Measurements from ENCODE around the gene GNL1. TPM values are rescaled to one million over a fixed set of nuclear protein-coding genes. Genes with fewer than 3 reads are reported as not detected.
A peak's percentile ranks its signal among the peaks of the same experiment; 100 is the strongest.
"Not testable (repeated sequence)": the region's sequence is repeated elsewhere in the genome, so short reads cannot be mapped to it uniquely, and the experiment has no call there.

Gene GNL1
- total and polyA plus RNA-seq, 3 experiments from 2014 or later, result 49.8 to 102 (median 100) TPM

GRCh38 chr6:30529349-30529875, 26.9 kb downstream of the GNL1 start:
- peaks cover 45% of the 10 kb centered on the region for H3K4me1 ChIP-seq (ENCODE audit: insufficient read depth, low read length)
- H3K27me3 Mint-ChIP-seq; H3K36me3 Mint-ChIP-seq; H3K9me3 Mint-ChIP-seq; H3K36me3 ChIP-seq (ENCODE audit: insufficient read depth, low read length); H3K4me3 ChIP-seq (ENCODE audit: low read length); H3K27me3 ChIP-seq (ENCODE audit: insufficient read depth, low read length, poor library complexity, severe bottlenecking); H3K27ac ChIP-seq (ENCODE audit: low read depth, low read length); H3K9me3 ChIP-seq (ENCODE audit: low read length): not testable (repeated sequence)
- CTCF ChIA-PET, result interaction anchor here (0.8 to 6.7 kb wide), 6 partner anchors 14 to 149 kb away, joined by 3 to 113 read pairs (median 74); no protein-coding TSS in a partner anchor
- peak overlapping the region; percentile 43 to 91 (median 78) for H3K27ac Mint-ChIP-seq
- peaks cover 41 to 56% (median 54%) of the 10 kb centered on the region in 3 donors for H3K4me1 Mint-ChIP-seq
- H3K4me3 Mint-ChIP-seq, result peak overlapping the region; percentile 2 to 67 (median 39)
- POLR2A ChIA-PET, result interaction anchor here (0.6 to 4.9 kb wide), 7 partner anchors 12 to 63 kb away, joined by 3 to 79 read pairs (median 5); no protein-coding TSS in a partner anchor
- DNase-seq, result peak in 1 of 5 donors; percentile 55

GRCh38 chr6:30526444-30526843, 29.8 kb downstream of the GNL1 start:
- DNase-seq; H3K4me3 ChIP-seq (ENCODE audit: low read length); H3K9me3 ChIP-seq (ENCODE audit: low read length); H3K27me3 Mint-ChIP-seq; H3K9me3 Mint-ChIP-seq; H3K27me3 ChIP-seq (ENCODE audit: insufficient read depth, low read length, poor library complexity, severe bottlenecking); H3K36me3 Mint-ChIP-seq; H3K36me3 ChIP-seq (ENCODE audit: insufficient read depth, low read length); H3K4me3 Mint-ChIP-seq; H3K27ac ChIP-seq (ENCODE audit: low read depth, low read length): not testable (repeated sequence)
- Mint-ChIP-seq H3K27ac (peak overlapping the region in 2 of 8 donors; percentile 23 to 38), H3K4me1 (peaks cover 26 to 33% (median 32%) of the 10 kb centered on the region in 3 donors)
- peaks cover 29% of the 10 kb centered on the region for H3K4me1 ChIP-seq (ENCODE audit: insufficient read depth, low read length)
- ChIA-PET CTCF (interaction anchor here (1.3 kb wide), 1 partner anchor 44 kb away, joined by 4 read pairs; no protein-coding TSS in a partner anchor), POLR2A (interaction anchor here (2.2 kb wide), 1 partner anchor 10 kb away, joined by 6 read pairs; no protein-coding TSS in a partner anchor)

DNA sequence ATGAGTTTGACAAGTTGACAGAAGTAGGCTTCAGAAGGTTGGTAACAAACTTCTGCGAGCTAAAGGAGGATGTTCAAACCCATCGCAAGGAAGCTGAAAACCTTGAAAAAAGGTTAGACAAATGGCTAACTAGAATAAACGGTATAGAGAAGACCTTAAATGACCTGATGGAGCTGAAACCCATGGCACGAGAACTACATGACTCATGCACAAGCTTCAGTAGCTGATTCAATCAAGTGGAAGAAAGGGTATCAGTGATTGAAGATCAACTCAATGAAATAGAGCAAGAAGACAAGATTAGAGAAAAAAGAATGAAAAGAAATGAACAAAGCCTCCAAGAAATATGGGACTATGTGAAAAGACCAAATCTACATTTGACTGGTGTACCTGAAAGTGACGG, 34.3 kb downstream of the GNL1 start:
- H3K9me3 Mint-ChIP-seq, result peaks cover 0 to 15% (median 8%) of the 10 kb centered on the region in 5 donors
- H3K36me3 Mint-ChIP-seq, result peaks cover 0 to 27% (median 3%) of the 10 kb centered on the region in 3 donors
- ChIA-PET CTCF (interaction anchor here (1.1 to 2.5 kb wide), 4 partner anchors 11 to 29 kb away, joined by 3 to 10 read pairs (median 6); no protein-coding TSS in a partner anchor), POLR2A (interaction anchor here (1.1 kb wide), 1 partner anchor 11 kb away, joined by 7 read pairs; no protein-coding TSS in a partner anchor)
- not testable (repeated sequence) for H3K4me3 Mint-ChIP-seq; H3K27me3 ChIP-seq (ENCODE audit: insufficient read depth, low read length, poor library complexity, severe bottlenecking); DNase-seq; H3K27me3 Mint-ChIP-seq; H3K27ac ChIP-seq (ENCODE audit: low read depth, low read length); H3K36me3 ChIP-seq (ENCODE audit: insufficient read depth, low read length); H3K4me3 ChIP-seq (ENCODE audit: low read length); H3K9me3 ChIP-seq (ENCODE audit: low read length)
- peak overlapping the region in 1 of 8 donors; percentile 7 for H3K27ac Mint-ChIP-seq
- peaks cover 19 to 20% (median 20%) of the 10 kb centered on the region in 3 donors for H3K4me1 Mint-ChIP-seq
- peaks cover 26% of the 10 kb centered on the region for H3K4me1 ChIP-seq (ENCODE audit: insufficient read depth, low read length)

DNA sequence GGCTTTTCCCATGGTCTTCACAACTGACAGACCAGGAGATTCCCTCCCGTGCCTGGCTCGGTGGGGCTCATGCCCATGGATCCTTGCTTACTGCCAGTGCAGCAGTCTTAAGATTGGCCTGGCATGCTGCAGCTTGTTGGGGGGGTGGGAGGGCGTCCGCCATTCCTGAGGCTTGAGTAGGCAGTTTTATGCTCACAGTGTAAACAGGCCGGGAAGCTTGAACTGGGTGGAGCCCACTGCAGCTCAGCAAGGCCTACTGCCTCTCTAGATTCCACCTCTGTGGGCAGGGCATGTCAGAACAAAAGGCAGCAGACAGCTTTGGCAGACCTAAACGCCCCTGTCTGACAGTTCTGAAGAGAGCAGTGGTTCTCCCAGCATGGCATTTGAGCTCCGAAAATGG, 35.2 kb downstream of the GNL1 start:
- peaks cover 29% of the 10 kb centered on the region for H3K4me1 ChIP-seq (ENCODE audit: insufficient read depth, low read length)
- Mint-ChIP-seq H3K9me3 (peaks cover 2 to 15% (median 8%) of the 10 kb centered on the region in 5 donors), H3K4me1 (peaks cover 23 to 26% (median 26%) of the 10 kb centered on the region in 3 donors), H3K36me3 (peaks cover 0 to 27% (median 3%) of the 10 kb centered on the region in 3 donors), H3K27ac (peak overlapping the region in 1 of 8 donors; percentile 17)
- H3K36me3 ChIP-seq (ENCODE audit: insufficient read depth, low read length); H3K27me3 ChIP-seq (ENCODE audit: insufficient read depth, low read length, poor library complexity, severe bottlenecking); H3K9me3 ChIP-seq (ENCODE audit: low read length); POLR2A ChIA-PET; DNase-seq; H3K4me3 ChIP-seq (ENCODE audit: low read length); H3K4me3 Mint-ChIP-seq; H3K27ac ChIP-seq (ENCODE audit: low read depth, low read length); H3K27me3 Mint-ChIP-seq: not testable (repeated sequence)
- CTCF ChIA-PET, result interaction anchor here (1.1 to 2.5 kb wide), 4 partner anchors 11 to 28 kb away, joined by 3 to 10 read pairs (median 6); no protein-coding TSS in a partner anchor

- H3K36me3 Mint-ChIP-seq, result peaks cover 0 to 27% (median 3%) of the 10 kb centered on the region in 3 donors
Observed at GRCh38 chr6:30520522-30520921, 35.8 kb downstream of the GNL1 start.

DNA sequence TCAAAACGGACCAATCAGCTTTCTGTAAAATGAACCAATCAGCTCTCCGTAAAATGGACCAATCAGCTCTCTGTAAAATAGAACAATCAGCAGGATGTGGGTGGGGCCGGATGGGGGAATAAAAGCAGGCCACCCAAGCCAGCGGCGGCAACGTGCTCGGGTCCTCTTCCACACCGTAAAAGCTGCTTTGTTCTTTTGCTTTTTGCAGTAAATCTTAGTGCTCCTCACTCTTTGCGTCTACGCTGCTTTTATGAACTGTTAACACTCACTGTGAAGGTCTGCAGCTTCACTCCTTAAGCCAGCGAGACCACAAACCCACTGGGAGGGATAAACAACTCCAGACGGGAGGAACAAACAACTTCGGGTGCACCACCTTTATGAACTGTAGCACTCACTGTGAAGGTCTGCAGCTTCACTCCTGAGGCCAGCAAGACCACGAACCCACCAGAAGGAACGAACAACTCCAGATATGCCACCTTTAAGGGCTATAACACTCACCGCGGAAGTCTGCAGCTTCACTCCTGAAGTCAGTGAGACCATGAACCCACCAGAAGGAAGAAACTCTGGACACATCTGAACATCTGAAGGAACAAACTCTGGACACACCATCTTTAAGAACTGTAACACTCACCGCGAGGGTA, 37.7 kb downstream of the GNL1 start:
- peak in 1 of 5 donors; percentile 64 for DNase-seq
- H3K36me3 ChIP-seq (ENCODE audit: insufficient read depth, low read length); H3K27me3 ChIP-seq (ENCODE audit: insufficient read depth, low read length, poor library complexity, severe bottlenecking); H3K9me3 ChIP-seq (ENCODE audit: low read length); H3K27me3 Mint-ChIP-seq; H3K27ac ChIP-seq (ENCODE audit: low read depth, low read length): not testable (repeated sequence)
- Histone ChIP-seq H3K4me3 (ENCODE audit: low read length) (peak overlapping the region; percentile 10), H3K4me1 (ENCODE audit: insufficient read depth, low read length) (peaks cover 41% of the 10 kb centered on the region)
- peak overlapping the region in 6 of 8 donors; percentile 24 to 88 (median 57) for H3K27ac Mint-ChIP-seq
- H3K36me3 Mint-ChIP-seq, result peaks cover 0 to 27% (median 3%) of the 10 kb centered on the region in 3 donors
- peaks cover 38 to 47% (median 45%) of the 10 kb centered on the region in 3 donors for H3K4me1 Mint-ChIP-seq
- POLR2A ChIA-PET, result interaction anchor here (0.7 to 1.4 kb wide), 4 partner anchors 10 to 310 kb away, joined by 3 to 8 read pairs (median 5); no protein-coding TSS in a partner anchor
- peaks cover 3 to 14% (median 8%) of the 10 kb centered on the region in 5 donors for H3K9me3 Mint-ChIP-seq
- CTCF ChIA-PET, result interaction anchor here (0.8 to 12.3 kb wide), 7 partner anchors 10 to 36 kb away, joined by 3 to 113 read pairs (median 6); no protein-coding TSS in a partner anchor
- peak overlapping the region in 3 of 7 donors; percentile 23 to 46 (median 36) for H3K4me3 Mint-ChIP-seq

More at GRCh38 chr6:30520522-30520921, 35.8 kb downstream of the GNL1 start:
- Mint-ChIP-seq H3K9me3 (peaks cover 2 to 15% (median 8%) of the 10 kb centered on the region in 5 donors), H3K27me3 (peaks cover 0 to 3% of the 10 kb centered on the region in 2 donors), H3K4me3 (no peak overlapping the region), H3K27ac (peak overlapping the region in 2 of 8 donors; percentile 17 to 37), H3K4me1 (peaks cover 28 to 32% (median 31%) of the 10 kb centered on the region in 3 donors)
- Histone ChIP-seq H3K4me3 (ENCODE audit: low read length) (no peak overlapping the region), H3K36me3 (ENCODE audit: insufficient read depth, low read length) (no peaks in the 10 kb centered on the region), H3K4me1 (ENCODE audit: insufficient read depth, low read length) (peaks cover 33% of the 10 kb centered on the region), H3K27ac (ENCODE audit: low read depth, low read length) (no peak overlapping the region), H3K9me3 (ENCODE audit: low read length) (peaks cover 4% of the 10 kb centered on the region), H3K27me3 (ENCODE audit: insufficient read depth, low read length, poor library complexity, severe bottlenecking) (no peaks in the 10 kb centered on the region)
- DNase-seq, result no peak
- POLR2A ChIA-PET, result no interaction called here
- CTCF ChIA-PET, result no interaction called here

GRCh38 chr6:30517767-30518504, 38.4 kb downstream of the GNL1 start:
- ChIA-PET CTCF (interaction anchor here (0.8 to 12.3 kb wide), 8 partner anchors 9 to 36 kb away, joined by 3 to 113 read pairs (median 6); no protein-coding TSS in a partner anchor), POLR2A (interaction anchor here (0.7 to 1.4 kb wide), 4 partner anchors 9 to 68 kb away, joined by 3 to 6 read pairs (median 4); no protein-coding TSS in a partner anchor)
- peaks cover 3 to 13% (median 8%) of the 10 kb centered on the region in 5 donors for H3K9me3 Mint-ChIP-seq
- H3K27me3 Mint-ChIP-seq; H3K9me3 ChIP-seq (ENCODE audit: low read length); DNase-seq; H3K27me3 ChIP-seq (ENCODE audit: insufficient read depth, low read length, poor library complexity, severe bottlenecking); H3K27ac ChIP-seq (ENCODE audit: low read depth, low read length); H3K36me3 ChIP-seq (ENCODE audit: insufficient read depth, low read length): not testable (repeated sequence)
- peak overlapping the region in 7 of 8 donors; percentile 24 to 99 (median 79) for H3K27ac Mint-ChIP-seq
- Histone ChIP-seq H3K4me1 (ENCODE audit: insufficient read depth, low read length) (peaks cover 41% of the 10 kb centered on the region), H3K4me3 (ENCODE audit: low read length) (peak overlapping the region; percentile 10)
- peaks cover 0 to 27% (median 3%) of the 10 kb centered on the region in 3 donors for H3K36me3 Mint-ChIP-seq
- peaks cover 39 to 48% (median 46%) of the 10 kb centered on the region in 3 donors for H3K4me1 Mint-ChIP-seq
- peak overlapping the region in 2 of 7 donors; percentile 15 to 46 for H3K4me3 Mint-ChIP-seq
